GM12878 (cell line): ENCODE measurements around the gene CPNE4.

Experiments
- CTCF ChIP-seq, 3 experiments: IDR thresholded peaks in 2 of 3; conservative IDR thresholded peaks in 1 of 3; 2 replicates each; pipeline ENCODE4 v1.5.1; 2011; ENCODE audit warnings: low read depth in 3 of 3, low read length in 3 of 3, mild to moderate bottlenecking in 3 of 3, control low read depth in 2 of 3, moderate library complexity in 2 of 3, inconsistent platforms in 1 of 3, mixed read lengths in 1 of 3; ENCODE audit not compliant: control insufficient read depth in 2 of 3, insufficient read depth in 1 of 3; ENCODE audit errors: extremely low read depth in 1 of 3
- GATAD2B ChIP-seq: fragments of 450-650 bp; conservative IDR thresholded peaks from 2 replicates; pipeline ENCODE4 v1.6.1; 2017; ENCODE audit warnings: low read depth, mild to moderate bottlenecking, moderate library complexity
- SREBF1 ChIP-seq: IDR thresholded peaks from 2 replicates; pipeline ENCODE4 v1.6.1; 2012; ENCODE audit warnings: mild to moderate bottlenecking, low read length

- TF ChIP-seq SREBF1 (no peak), CTCF (IDR thresholded peaks at IDR 0.05 in 2 of 3, conservative IDR thresholded peaks at IDR 0.05 in 1 of 3; ENCODE audit: control insufficient read depth in 2 of 3, extremely low read depth in 1 of 3, insufficient read depth in 1 of 3, low read depth in 3 of 3, low read length in 3 of 3) (no peak), GATAD2B (no peak)
Measured at GRCh38 chr3:131786386-131786785, 248.4 kb downstream of the CPNE4 start.
